Neural cell (in vitro differentiated cells): ENCODE results near the gene LOXHD1.

ENCODE experiments used
- CTCF ChIP-seq: fragments of 450-650 bp; IDR thresholded peaks from 2 replicates; pipeline ENCODE4 v1.5.1; 2014; ENCODE audit warnings: antibody characterized with exemption, mild to moderate bottlenecking, moderate library complexity; ENCODE audit not compliant: poor library complexity, severe bottlenecking
- EP300 ChIP-seq: fragments of 450-650 bp; conservative IDR thresholded peaks from 2 replicates; pipeline ENCODE4 v1.6.1; 2014; ENCODE audit warnings: antibody characterized with exemption, mild to moderate bottlenecking, moderate library complexity; ENCODE audit not compliant: poor library complexity, severe bottlenecking
- EZH2 ChIP-seq: fragments of 200-600, 300-800 bp; shearing (Covaris generic), sonication (generic); IDR thresholded peaks from 2 replicates; pipeline ENCODE4 v1.6.1; 2014; ENCODE audit warnings: antibody characterized with exemption, low read length, borderline replicate concordance, mild to moderate bottlenecking; ENCODE audit not compliant: insufficient read depth, poor library complexity, severe bottlenecking
- REST ChIP-seq: IDR thresholded peaks from 2 replicates; pipeline ENCODE4 v1.6.1; 2012; ENCODE audit warnings: borderline replicate concordance

GRCh38 chr18:46510386-46510785, 146.6 kb downstream of the LOXHD1 start:
- TF ChIP-seq CTCF (no peak), REST (no peak), EZH2 (no peak), EP300 (no peak)
